IPS-18c (cell line): ENCODE results near the gene PDZD7.

Experiments
- H3K4me3 ChIP-seq: 2 replicates; pipeline ENCODE4 v1.7.0; 2013; ENCODE audit warnings: low read depth, mild to moderate bottlenecking, low read length, moderate library complexity; ENCODE audit not compliant: insufficient read depth
- H3K9me3 ChIP-seq: one replicate; pipeline ENCODE4 v1.6.1; 2013; ENCODE audit warnings: mild to moderate bottlenecking, low read length, moderate library complexity; ENCODE audit not compliant: control insufficient read depth, insufficient read depth

PDZD7 gene

GRCh38 chr10:101032637-101033224 is 1.8 kb upstream of the PDZD7 start:
- peak overlapping the region; percentile 69; the same call in 1 of the 2 replicates for H3K4me3 ChIP-seq

GRCh38 chr10:101031796-101032636 is 1.1 kb upstream of the PDZD7 start:
- H3K4me3 ChIP-seq: peak overlapping the region; percentile 69

More at GRCh38 chr10:101032637-101033224, 1.8 kb upstream of the PDZD7 start:
- no peaks in the 10 kb centered on the region for H3K9me3 ChIP-seq

GRCh38 chr10:101030496-101031127 is 317 bp downstream of the PDZD7 start:
- Histone ChIP-seq H3K4me3 (peak overlapping the region; percentile 69), H3K9me3 (no peaks in the 10 kb centered on the region)

More at GRCh38 chr10:101031796-101032636, 1.1 kb upstream of the PDZD7 start:
- no peaks in the 10 kb centered on the region for H3K9me3 ChIP-seq

DNA sequence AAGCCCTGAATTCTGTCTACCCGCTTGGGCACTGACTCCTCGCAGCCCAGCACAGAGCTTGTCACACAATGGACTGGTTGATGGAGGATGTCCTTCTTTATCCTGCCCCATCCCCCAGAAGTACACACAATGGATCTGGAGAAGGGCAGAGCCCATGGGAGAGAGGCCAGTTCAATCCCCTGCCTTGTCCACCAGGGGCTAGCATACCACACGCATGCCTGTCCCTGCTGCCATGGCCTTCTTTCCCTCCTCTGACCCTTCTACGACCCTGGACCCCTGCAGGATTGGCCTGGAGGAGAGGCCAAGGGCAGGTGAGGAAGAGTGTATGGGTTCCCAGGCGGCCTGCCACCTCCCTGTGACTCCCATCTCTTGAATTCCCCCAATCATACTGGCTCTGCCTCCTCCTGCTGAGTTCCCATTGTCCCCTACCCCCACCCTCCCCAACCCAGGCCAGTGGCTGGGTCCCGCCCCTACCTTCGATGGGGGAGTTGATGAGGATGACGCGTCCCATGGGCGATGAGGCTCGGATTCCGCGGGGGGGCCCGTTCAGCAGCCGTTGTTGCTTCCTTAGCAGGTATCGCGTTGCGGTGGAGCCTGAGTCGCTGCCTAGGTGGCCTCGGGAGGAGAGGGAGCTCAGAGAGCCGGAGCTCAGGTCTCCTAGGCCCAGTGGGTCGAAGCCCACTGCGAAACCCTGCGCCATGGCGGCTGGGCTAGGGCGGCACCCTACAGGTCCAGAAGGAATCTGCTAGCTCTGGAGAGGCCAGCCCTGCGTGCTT is 1.2 kb downstream of the PDZD7 start:
- Histone ChIP-seq H3K9me3 (no peaks in the 10 kb centered on the region), H3K4me3 (peak overlapping the region; percentile 24; the same call in 1 of the 2 replicates)

DNA sequence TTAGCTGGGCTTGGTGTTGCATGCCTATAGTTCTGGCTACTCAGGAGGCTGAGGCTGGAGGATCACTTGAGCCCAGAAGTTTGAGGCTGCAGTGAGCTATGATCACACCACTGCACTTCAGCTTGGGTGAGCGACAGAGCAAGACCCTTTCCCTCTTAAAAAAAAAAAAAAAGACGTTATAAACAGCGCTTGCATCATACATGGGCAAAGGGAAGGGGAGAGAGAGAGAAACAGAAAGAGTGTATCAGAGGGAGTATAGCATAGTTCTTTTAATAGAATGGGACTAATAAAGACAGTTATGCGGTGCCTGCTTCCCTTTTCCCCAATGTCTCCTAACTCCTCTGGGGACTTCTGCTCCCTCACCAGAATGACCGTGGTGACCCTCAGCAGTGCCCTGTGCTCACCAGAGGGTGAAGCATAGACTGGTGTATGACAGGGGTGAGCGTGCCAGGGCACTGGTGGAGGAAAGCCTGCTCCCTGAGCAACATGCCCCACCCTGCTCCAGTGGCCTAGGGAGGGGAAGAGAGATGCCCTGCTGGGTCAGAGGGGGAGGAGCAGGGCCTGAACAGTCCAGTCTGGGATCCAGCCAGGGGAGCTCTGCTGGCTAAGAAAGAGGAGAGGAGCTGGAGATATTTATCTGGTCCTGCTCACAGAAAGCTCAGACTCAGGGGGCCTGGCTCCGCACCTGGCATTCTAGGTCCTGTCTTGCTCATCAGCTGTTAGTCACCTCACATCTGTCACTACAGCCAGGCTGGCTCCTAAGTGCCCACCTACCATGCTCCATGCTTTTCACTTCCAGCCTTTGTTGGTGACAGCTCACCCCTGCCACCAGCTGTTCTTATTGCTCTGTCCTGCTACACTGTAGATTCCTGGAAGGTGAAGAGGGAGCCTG is 2.2 kb downstream of the PDZD7 start:
- H3K4me3 ChIP-seq: no peak overlapping the region; the same call in 1 of the 2 replicates
- no peaks in the 10 kb centered on the region for H3K9me3 ChIP-seq

GRCh38 chr10:101027106-101027720 is 3.7 kb downstream of the PDZD7 start:
- no peaks in the 10 kb centered on the region for H3K9me3 ChIP-seq
- no peak overlapping the region for H3K4me3 ChIP-seq

- Histone ChIP-seq H3K9me3 (no peaks in the 10 kb centered on the region), H3K4me3 (no peak overlapping the region)
Observed at GRCh38 chr10:101022967-101023705, 7.8 kb downstream of the PDZD7 start.

GRCh38 chr10:101021692-101022251 is 9.2 kb downstream of the PDZD7 start:
- H3K4me3 ChIP-seq: no peak overlapping the region

GRCh38 chr10:101021239-101021638 is 9.7 kb downstream of the PDZD7 start:
- H3K4me3 ChIP-seq: no peak overlapping the region
- no peaks in the 10 kb centered on the region for H3K9me3 ChIP-seq

More at GRCh38 chr10:101021692-101022251, 9.2 kb downstream of the PDZD7 start:
- H3K9me3 ChIP-seq: no peaks in the 10 kb centered on the region

- H3K9me3 ChIP-seq: no peaks in the 10 kb centered on the region
- H3K4me3 ChIP-seq: no peak overlapping the region
Observed at GRCh38 chr10:101020427-101021075, 10.4 kb downstream of the PDZD7 start.

GRCh38 chr10:101019440-101019703 is 11.6 kb downstream of the PDZD7 start:
- Histone ChIP-seq H3K9me3 (no peaks in the 10 kb centered on the region), H3K4me3 (no peak overlapping the region)

DNA sequence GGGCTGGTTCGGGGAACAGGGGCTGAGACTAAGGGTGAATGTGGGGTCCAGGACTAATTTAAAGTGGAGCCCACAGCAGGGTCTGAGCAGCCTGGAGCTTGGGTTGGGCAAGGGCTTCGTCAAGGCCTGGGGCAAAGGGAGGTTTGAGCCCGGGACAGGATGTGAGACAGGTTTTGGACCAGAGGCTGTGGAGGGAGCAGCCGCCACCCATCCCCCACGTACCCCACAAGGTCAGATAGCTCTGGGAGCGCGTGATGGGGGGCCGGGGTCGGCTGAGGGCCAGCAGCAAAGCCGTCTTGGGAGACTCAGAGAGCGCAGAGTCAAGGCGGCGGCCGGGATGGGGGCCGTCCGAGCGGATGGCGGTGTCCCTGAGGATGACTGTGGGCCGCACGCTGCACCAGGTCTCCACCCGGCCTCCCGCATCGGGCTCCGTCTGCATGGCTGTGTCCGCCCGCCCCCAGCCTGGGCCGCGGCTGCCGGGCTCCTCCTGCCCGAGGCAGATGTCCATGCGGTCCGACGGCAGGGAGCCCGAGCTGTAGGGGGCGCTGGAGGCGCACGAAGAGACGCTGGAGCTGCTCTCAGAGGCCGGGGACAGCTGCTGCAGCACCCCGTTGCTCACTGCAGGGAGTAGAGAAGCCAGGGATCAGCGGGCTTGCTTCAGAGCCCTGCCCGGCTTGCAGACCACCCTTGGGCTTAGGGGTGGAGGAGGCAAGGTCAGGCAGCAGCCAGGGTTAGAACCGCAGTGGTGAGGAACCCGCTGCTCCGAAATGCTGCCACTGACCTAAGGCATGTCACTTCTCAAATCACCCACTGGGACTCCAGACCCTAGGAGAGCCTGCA is 12.1 kb downstream of the PDZD7 start:
- H3K4me3 ChIP-seq: peak overlapping the region; percentile 43; the same call in 1 of the 2 replicates
- H3K9me3 ChIP-seq: no peaks in the 10 kb centered on the region

DNA sequence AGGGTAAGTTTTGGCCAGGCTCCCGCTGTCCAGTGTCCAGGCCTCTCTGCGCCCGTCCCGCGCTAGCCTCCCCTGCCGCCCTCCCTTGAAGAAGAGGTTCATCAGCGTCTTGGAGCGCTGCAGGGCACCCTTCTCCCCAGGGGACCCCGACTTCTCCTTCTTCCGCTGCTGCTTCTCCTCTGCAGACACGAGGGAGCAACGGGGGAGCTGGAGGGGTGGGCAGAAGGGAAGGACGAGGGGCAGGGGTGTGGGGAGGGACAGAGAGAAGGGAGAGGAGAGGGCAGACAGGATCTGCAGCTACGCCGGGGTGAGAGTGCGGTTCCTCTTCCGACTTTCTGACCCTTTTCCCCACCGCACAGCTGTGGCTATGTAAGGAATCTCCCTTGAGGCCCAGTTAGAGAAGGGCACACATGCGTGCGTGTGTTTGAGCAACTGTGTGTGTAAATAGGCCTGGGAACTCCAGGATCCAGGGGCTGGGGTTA is 12.8 kb downstream of the PDZD7 start:
- Histone ChIP-seq H3K4me3 (peak overlapping the region; percentile 43; the same call in 1 of the 2 replicates), H3K9me3 (no peaks in the 10 kb centered on the region)

GRCh38 chr10:101016814-101017213 is 14.1 kb downstream of the PDZD7 start:
- no peak overlapping the region for H3K4me3 ChIP-seq
- no peaks in the 10 kb centered on the region for H3K9me3 ChIP-seq
